SK-N-SH (cell line): ENCODE results near the gene IWS1. TPM values are rescaled to one million over a fixed set of nuclear protein-coding genes. Genes with fewer than 3 reads are reported as not detected.

Source experiments
- CTCF ChIA-PET: fragments of 300-600, 350-600 bp; formaldehyde crosslinking; extraction: SDS; loops from one replicate; lab custom pipeline; 2021; lab: Yijun Ruan, JAX
- POLR2A ChIA-PET: fragments of 350-600 bp; sonication (Branson Sonifier 250); formaldehyde crosslinking; extraction: SDS; loops from one replicate; lab custom pipeline; 2020; ENCODE audit warnings: antibody characterized with exemption, inconsistent platforms; lab: Yijun Ruan, JAX
- DNase-seq: peaks from one replicate; pipeline ENCODE4 v3.0.0; 2012
- H2AFZ ChIP-seq: fragments of 200-600 bp; sonication (generic); 2 replicates; pipeline ENCODE4 v1.8.1; 2016; ENCODE audit warnings: antibody characterized with exemption, mild to moderate bottlenecking, low read depth
- H3F3A ChIP-seq: fragments of 200-600 bp; sonication (generic); replicated peaks from 2 replicates; pipeline ENCODE3; 2016; ENCODE audit warnings: antibody characterized with exemption, mild to moderate bottlenecking; ENCODE audit not compliant: insufficient read depth
- H3K27ac ChIP-seq, 2 experiments: fragments of 200-500 bp in 1 of 2; fragments of 200-600 bp in 1 of 2; sonication (Bioruptor generic) in 1 of 2; sonication (generic), shearing (Covaris generic) in 1 of 2; 2 replicates each; pipeline versions ENCODE4 v1.5.1 to v1.6.1; 2014 to 2016; ENCODE audit warnings: low read depth in 2 of 2, inconsistent platforms in 1 of 2, low read length in 1 of 2, mild to moderate bottlenecking in 1 of 2, mixed read lengths in 1 of 2
- H3K27me3 ChIP-seq: fragments of 200-600 bp; sonication (generic), shearing (Covaris generic); 2 replicates; pipeline ENCODE4 v1.6.1; 2016; ENCODE audit warnings: mixed run types; ENCODE audit not compliant: insufficient read depth
- H3K36me3 ChIP-seq, 2 experiments: fragments of 200-500 bp in 1 of 2; fragments of 200-600 bp in 1 of 2; sonication (Bioruptor generic) in 1 of 2; sonication (generic) in 1 of 2; replicated peaks in 1 of 2; 2 replicates each; pipeline versions ENCODE3 to v1.5.1; 2014 to 2016; ENCODE audit warnings: low read length in 1 of 2, mild to moderate bottlenecking in 1 of 2; ENCODE audit not compliant: insufficient read depth in 2 of 2, control insufficient read depth in 1 of 2
- H3K4me1 ChIP-seq, 2 experiments: fragments of 200-500 bp in 1 of 2; fragments of 200-600 bp in 1 of 2; sonication (Bioruptor generic) in 1 of 2; sonication (generic), shearing (Covaris generic) in 1 of 2; 2 replicates each; pipeline versions ENCODE4 v1.5.1 to v1.6.1; 2014 to 2016; ENCODE audit warnings: low read depth in 1 of 2, low read length in 1 of 2, mixed run types in 1 of 2; ENCODE audit not compliant: insufficient read depth in 2 of 2, control insufficient read depth in 1 of 2
- H3K4me2 ChIP-seq: fragments of 200-600 bp; sonication (generic), shearing (Covaris generic); 2 replicates; pipeline ENCODE4 v1.6.1; 2017; ENCODE audit warnings: mixed run types
- H3K4me3 ChIP-seq, 2 experiments: fragments of 200-500 bp in 1 of 2; fragments of 200-600 bp in 1 of 2; sonication (Bioruptor generic) in 1 of 2; sonication (generic), shearing (Covaris generic) in 1 of 2; 2 replicates each; pipeline versions ENCODE4 v1.5.1 to v1.8.1; 2014 to 2016; ENCODE audit warnings: low read depth in 2 of 2, inconsistent platforms in 1 of 2, low read length in 1 of 2, mild to moderate bottlenecking in 1 of 2, mixed read lengths in 1 of 2, moderate library complexity in 1 of 2
- H3K79me2 ChIP-seq: fragments of 200-600 bp; sonication (generic); 2 replicates; pipeline ENCODE4 v1.8.1; 2017; ENCODE audit warnings: mild to moderate bottlenecking; ENCODE audit not compliant: insufficient read depth
- H3K9ac ChIP-seq: fragments of 200-600 bp; sonication (generic); 2 replicates; pipeline ENCODE4 v1.6.1; 2017; ENCODE audit warnings: mixed run types
- H3K9me2 ChIP-seq: fragments of 200-600 bp; sonication (generic); 2 replicates; pipeline ENCODE4 v1.6.1; 2017; ENCODE audit warnings: mixed run types
- H3K9me3 ChIP-seq: fragments of 200-600 bp; sonication (generic); 2 replicates; pipeline ENCODE4 v1.6.1; 2017; ENCODE audit warnings: mixed run types, mild to moderate bottlenecking, moderate library complexity
- H4K20me1 ChIP-seq: fragments of 200-600 bp; sonication (generic); 2 replicates; pipeline ENCODE4 v1.6.1; 2017; ENCODE audit warnings: mild to moderate bottlenecking, mixed run types; ENCODE audit not compliant: insufficient read depth
- EP300 ChIP-seq, 2 experiments: IDR thresholded peaks; 2 replicates each; pipeline versions ENCODE4 v1.4.0 to v1.6.1; 2012; ENCODE audit warnings: borderline replicate concordance in 1 of 2, low read depth in 1 of 2, low read length in 1 of 2
- FOSL2 ChIP-seq: IDR thresholded peaks from 2 replicates; pipeline ENCODE4 v1.4.0; 2012; ENCODE audit warnings: low read depth, mild to moderate bottlenecking, moderate library complexity, borderline replicate concordance
- FOXJ3 ChIP-seq: sonication (generic); formaldehyde crosslinking; IDR thresholded peaks from 2 replicates; pipeline ENCODE4 v1.5.1; 2020; ENCODE audit warnings: mild to moderate bottlenecking, missing genetic modification reagents
- FOXM1 ChIP-seq: IDR thresholded peaks from 2 replicates; pipeline ENCODE4 v1.4.0; 2012; ENCODE audit warnings: low read depth, mild to moderate bottlenecking
- GATA2 ChIP-seq: sonication (generic); formaldehyde crosslinking; IDR thresholded peaks from 2 replicates; pipeline ENCODE4 v1.5.0; 2020; ENCODE audit warnings: mild to moderate bottlenecking, missing genetic modification reagents
- JUND ChIP-seq: IDR thresholded peaks from 2 replicates; pipeline ENCODE4 v1.4.0; 2012
- MEF2A ChIP-seq: IDR thresholded peaks from 2 replicates; pipeline ENCODE4 v1.4.0; 2012; ENCODE audit warnings: low read depth, borderline replicate concordance
- MXI1 ChIP-seq: IDR thresholded peaks from 2 replicates; pipeline ENCODE4 v1.6.1; 2012; ENCODE audit warnings: mild to moderate bottlenecking, low read depth, low read length, improper control_type of control experiment
- NFIC ChIP-seq: IDR thresholded peaks from 2 replicates; pipeline ENCODE4 v1.4.0; 2012; ENCODE audit warnings: borderline replicate concordance
- PBX3 ChIP-seq: IDR thresholded peaks from 2 replicates; pipeline ENCODE4; 2012
- POLR2AphosphoS5 ChIP-seq: IDR thresholded peaks from 2 replicates; pipeline ENCODE4 v1.6.1; 2012; ENCODE audit warnings: low read depth, low read length
- RAD21 ChIP-seq: IDR thresholded peaks from 2 replicates; pipeline ENCODE4 v1.6.1; 2012; ENCODE audit warnings: mild to moderate bottlenecking, low read length
- RCOR1 ChIP-seq: fragments of 150-350 bp; IDR thresholded peaks from 2 replicates; pipeline ENCODE4 v1.6.1; 2017; ENCODE audit warnings: antibody characterized with exemption, low read length
- REST ChIP-seq: IDR thresholded peaks from 2 replicates; pipeline ENCODE4 v1.6.1; 2012; ENCODE audit warnings: mild to moderate bottlenecking, low read depth, low read length, moderate library complexity
- RFX5 ChIP-seq: IDR thresholded peaks from 2 replicates; pipeline ENCODE4 v1.6.1; 2012; ENCODE audit warnings: mild to moderate bottlenecking, improper control_type of control experiment, low read length
- RXRA ChIP-seq: IDR thresholded peaks from 2 replicates; pipeline ENCODE4 v1.4.0; 2012; ENCODE audit warnings: low read depth, mild to moderate bottlenecking, borderline replicate concordance
- SIN3A ChIP-seq: IDR thresholded peaks from 2 replicates; pipeline ENCODE4 v1.6.1; 2012; ENCODE audit warnings: low read depth, mild to moderate bottlenecking, low read length, moderate library complexity, borderline replicate concordance
- TCF12 ChIP-seq: IDR thresholded peaks from 2 replicates; pipeline ENCODE4 v1.4.0; 2012
- TEAD4 ChIP-seq: IDR thresholded peaks from 2 replicates; pipeline ENCODE4 v1.4.0; 2012; ENCODE audit warnings: mild to moderate bottlenecking, borderline replicate concordance; ENCODE audit not compliant: insufficient read depth
- ZBTB33 ChIP-seq: IDR thresholded peaks from 2 replicates; pipeline ENCODE4 v1.4.0; 2012; ENCODE audit warnings: low read depth, borderline replicate concordance
- WGBS: methylation state at CpG from one replicate; pipeline ENCODE4 v1.1.6; 2017; ENCODE audit warnings: low lambda C conversion rate; 5-methylcytosine and 5-hydroxymethylcytosine counted together
- polyA plus RNA-seq, 3 experiments: library from polyadenylated mRNA; depleted of rRNA; stranded (reverse); fragments of >200 nt; gene quantifications; 2 replicates each; pipeline ENCODE4 v1.2.3, GENCODE V29; 2012
- TF ChIP-seq, protein P1 (sequence below): IDR thresholded peaks from 2 replicates; pipeline ENCODE4 v1.4.0; 2012; ENCODE audit warnings: low read depth

Gene IWS1
- polyA plus RNA-seq, 1 of the 3 experiments (the other 2 are of a cell fraction) = 24.6 TPM

- WGBS = 2% methylated on average over 3 of the region's 3 CpGs
- H3F3A ChIP-seq = peaks cover 44% of the 10 kb centered on the region
- peaks cover 57% of the 10 kb centered on the region for H4K20me1 ChIP-seq
- H2AFZ ChIP-seq = no peak overlapping the region
- CTCF ChIA-PET = interaction anchor here (0.9 to 5.6 kb wide), 3 partner anchors 11 to 312 kb away, joined by 3 to 26 read pairs (median 4); no protein-coding TSS in a partner anchor
- no peak overlapping the region for H3K4me3 ChIP-seq
- no peak overlapping the region for H3K9ac ChIP-seq
- POLR2A ChIA-PET = no interaction called here
- no peaks in the 10 kb centered on the region for H3K9me3 ChIP-seq
- peaks cover 10 to 52% of the 10 kb centered on the region in 2 experiments for H3K4me1 ChIP-seq
- H3K36me3 ChIP-seq = peaks cover 33 to 39% of the 10 kb centered on the region in 2 experiments
- peaks cover 85% of the 10 kb centered on the region for H3K79me2 ChIP-seq
- no peaks in the 10 kb centered on the region for H3K27me3 ChIP-seq
- peak overlapping the region; percentile 67 for H3K4me2 ChIP-seq
- TF ChIP-seq PBX3 (peak; percentile 82), FOSL2 (peak; percentile 86), JUND (peak; percentile 85), SIN3A (0 out of 2 replicates have a peak, but pooled peaks have one; percentile 56), FOXM1 (no peak), TCF12 (peak; percentile 92), RCOR1 (peak; percentile 29; the same call in 1 of the 2 replicates), GATA2 (CRISPR knock-in tag) (no peak), EP300 (IDR thresholded peaks at IDR 0.05; ENCODE audit: borderline replicate concordance in 1 of 2, low read depth in 1 of 2, low read length in 1 of 2) (peak in 1 of 2 experiments; percentile 82; a peak in 2 of 4 replicates), ZBTB33 (peak; percentile 66; the same call in 1 of the 2 replicates), MXI1 (peak; percentile 51; the same call in 1 of the 2 replicates), REST (no peak), MEF2A (peak; percentile 79), TEAD4 (0 out of 2 replicates have a peak, but pooled peaks have one; percentile 30), RXRA (peak; percentile 73; the same call in 1 of the 2 replicates), NFIC (peak; percentile 97), RFX5 (no peak), FOXJ3 (CRISPR knock-in tag) (no peak), RAD21 (no peak), POLR2AphosphoS5 (peak; percentile 44; the same call in 1 of the 2 replicates)
- TF ChIP-seq, protein P1, sequence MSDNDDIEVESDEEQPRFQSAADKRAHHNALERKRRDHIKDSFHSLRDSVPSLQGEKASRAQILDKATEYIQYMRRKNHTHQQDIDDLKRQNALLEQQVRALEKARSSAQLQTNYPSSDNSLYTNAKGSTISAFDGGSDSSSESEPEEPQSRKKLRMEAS = peak; percentile 82
- DNase-seq = peak; percentile 66
- H3K27ac ChIP-seq = peak overlapping the region; percentile 43 to 86
- no peaks in the 10 kb centered on the region for H3K9me2 ChIP-seq
Observed at GRCh38 chr2:127508631-127509034, 17.7 kb downstream of the IWS1 start.
